ENCODE measurements around the gene ANKRD12. TPM values are rescaled to one million over a fixed set of nuclear protein-coding genes. Genes with fewer than 3 reads are reported as not detected.

The ANKRD12 gene
- total and polyA plus RNA-seq, 10 of the 15 experiments (the other 5 are each of a cell fraction or from before 2014, with no cell fraction given) = 5.9 to 45.7 (median 20.2) TPM

- TF ChIP-seq USF2 (IDR thresholded peaks at IDR 0.05; ENCODE audit: borderline replicate concordance, low read depth, low read length) (no peak), BHLHE40 (IDR thresholded peaks at IDR 0.05; ENCODE audit: borderline replicate concordance in 1 of 2, low read depth in 2 of 2, low read length in 1 of 2) (no peak)
Observed at GRCh38 chr18:9096007-9096371, 40.6 kb upstream of the ANKRD12 start (continued).

GRCh38 chr18:9096685-9097084 is 39.9 kb upstream of the ANKRD12 start:
- no peak overlapping the region for H2AFZ ChIP-seq (ENCODE audit: control insufficient read depth, low read depth, low read length)
- in situ Hi-C loops (cut with MboI) = no loop called here

More at GRCh38 chr18:9096685-9097084, 39.9 kb upstream of the ANKRD12 start:
- BruUV-seq (replicated peaks) = no TSS peak
- Histone ChIP-seq H3K4me2 (ENCODE audit: control insufficient read depth, insufficient read depth) (no peak overlapping the region), H3K27ac (ENCODE audit: control insufficient read depth, insufficient read depth) (no peak overlapping the region), H3K27me3 (replicated peaks in 1 of 2; ENCODE audit: control insufficient read depth in 2 of 2, insufficient read depth in 2 of 2, low read length in 1 of 2) (no peaks in the 10 kb centered on the region), H3K79me2 (ENCODE audit: control insufficient read depth, insufficient read depth, low read length) (peaks cover 3% of the 10 kb centered on the region; the same call in 1 of the 2 replicates), H3K36me3 (ENCODE audit: control insufficient read depth in 2 of 2, insufficient read depth in 2 of 2, low read length in 1 of 2) (no peaks in the 10 kb centered on the region), H3K9ac (ENCODE audit: control insufficient read depth, insufficient read depth, low read length) (no peak overlapping the region), H3K4me3 (no peak overlapping the region), H3K9me3 (replicated peaks; ENCODE audit: control insufficient read depth, insufficient read depth, low read length) (no peaks in the 10 kb centered on the region), H4K20me1 (ENCODE audit: control insufficient read depth, insufficient read depth) (no peaks in the 10 kb centered on the region), H3K4me1 (ENCODE audit: control insufficient read depth, insufficient read depth, low read length) (peaks cover 22% of the 10 kb centered on the region)
- ChIA-PET CTCF (interaction anchor here (1.2 to 3.8 kb wide), 3 partner anchors 14 to 42 kb away, joined by 4 to 15 read pairs (median 4); no protein-coding TSS in a partner anchor), RAD21 (ENCODE audit: unreplicated experiment) (interaction anchor here (1.1 to 3.5 kb wide), 5 partner anchors 14 to 47 kb away, joined by 3 to 21 read pairs (median 4); partner anchors contain the start of gene ANKRD12), SMC1A (ENCODE audit: uncharacterized antibody, unreplicated experiment) (interaction anchor here (0.9 to 8.9 kb wide), 11 partner anchors 8 to 51 kb away, joined by 3 to 59 read pairs (median 5); no protein-coding TSS in a partner anchor), POLR2A (interaction anchor here (1.1 to 2.8 kb wide), 3 partner anchors 13 to 25 kb away, joined by 3 to 11 read pairs (median 8); no protein-coding TSS in a partner anchor)
- FAIRE-seq (no peak), ATAC-seq (no peak), DNase-seq (ENCODE audit: low read depth, low spot score) (no peak)
- TF ChIP-seq MXI1 (IDR thresholded peaks at IDR 0.05; ENCODE audit: low read depth, low read length) = no peak
- TF ChIP-seq NFYB (IDR thresholded peaks at IDR 0.05; ENCODE audit: insufficient read depth, low read depth, low read length) = no peak
- no peak for TF ChIP-seq PAX8 (IDR thresholded peaks at IDR 0.05)
- TF ChIP-seq SMAD5 (IDR thresholded peaks at IDR 0.05; ENCODE audit: low read depth) = no peak
- TF ChIP-seq ZBTB33 (IDR thresholded peaks at IDR 0.05) = no peak
- TF ChIP-seq JUND (IDR thresholded peaks at IDR 0.05; ENCODE audit: low read depth, low read length) = no peak
- TF ChIP-seq HCFC1 (IDR thresholded peaks at IDR 0.05; ENCODE audit: low read length) = no peak
- TF ChIP-seq POLR2AphosphoS2 (IDR thresholded peaks at IDR 0.05; ENCODE audit: low read depth, low read length) = no peak
- TF ChIP-seq NR2C2 (IDR thresholded peaks at IDR 0.05; ENCODE audit: borderline replicate concordance, control insufficient read depth, insufficient read length, low read depth) = no peak
- no peak for TF ChIP-seq BCL11A (IDR thresholded peaks at IDR 0.05; ENCODE audit: low read depth, low read length)
- TF ChIP-seq HDGF (IDR thresholded peaks at IDR 0.05) = no peak
- intact Hi-C loops (cut with micrococcal nuclease; ENCODE audit: unreplicated experiment) = no loop called here
- WGBS (ENCODE audit: insufficient coverage, insufficient replicate concordance, low lambda C conversion rate, missing lambda C conversion rate) = 98% methylated on average over 2 of the region's 2 CpGs

All from GM12878 (cell line).